T-helper 22 cell (primary cell): Measurements from ENCODE around the gene KLRD1.
"Not testable (repeated sequence)": the region's sequence is repeated elsewhere in the genome, so short reads cannot be mapped to it uniquely, and the experiment has no call there.

ENCODE experiments used
- DNase-seq: peaks from one replicate; pipeline ENCODE4 v3.0.0-alpha.2; 2020; ENCODE audit warnings: low read depth

The KLRD1 gene

DNA sequence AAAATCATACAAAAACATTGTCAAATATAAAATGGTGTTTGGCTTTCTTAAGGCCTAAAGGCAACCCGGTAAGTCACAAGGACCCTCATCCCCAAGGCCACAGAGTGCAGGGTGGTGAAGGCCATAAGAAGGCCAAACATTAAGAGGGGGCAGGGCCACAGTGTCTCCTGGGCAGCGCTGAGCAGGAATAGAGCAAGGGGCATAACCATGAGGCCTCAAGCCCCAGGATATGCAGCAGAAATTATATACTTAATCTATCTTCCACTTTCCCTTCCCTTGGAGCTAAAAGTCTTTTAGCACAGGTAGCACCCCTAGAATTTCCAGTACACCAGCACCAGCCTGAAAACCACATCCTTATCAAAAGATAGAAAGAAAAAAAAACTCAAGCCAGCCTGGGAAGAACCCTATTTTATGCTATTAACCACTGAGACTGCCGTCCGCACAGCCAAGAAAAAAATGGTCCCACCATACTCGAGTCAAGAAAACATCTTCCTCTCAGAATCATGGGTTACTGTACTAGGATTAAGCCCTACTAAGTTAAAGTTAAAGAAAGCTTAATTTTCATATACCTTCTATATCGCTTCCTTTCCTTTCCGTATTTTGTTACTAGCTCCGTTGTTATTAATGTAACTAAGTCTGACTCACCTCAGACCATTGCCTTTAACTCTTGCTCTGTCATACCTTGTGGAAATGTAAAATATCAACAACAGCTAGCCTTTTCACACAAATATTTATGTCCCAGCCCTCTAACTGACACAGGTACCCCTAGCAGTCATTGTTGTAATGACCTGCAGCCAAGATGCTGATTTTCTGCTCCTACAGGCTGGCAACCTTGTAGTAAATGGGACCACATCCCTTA is 62.1 kb downstream of the KLRD1 start:
- no peak for DNase-seq

DNA sequence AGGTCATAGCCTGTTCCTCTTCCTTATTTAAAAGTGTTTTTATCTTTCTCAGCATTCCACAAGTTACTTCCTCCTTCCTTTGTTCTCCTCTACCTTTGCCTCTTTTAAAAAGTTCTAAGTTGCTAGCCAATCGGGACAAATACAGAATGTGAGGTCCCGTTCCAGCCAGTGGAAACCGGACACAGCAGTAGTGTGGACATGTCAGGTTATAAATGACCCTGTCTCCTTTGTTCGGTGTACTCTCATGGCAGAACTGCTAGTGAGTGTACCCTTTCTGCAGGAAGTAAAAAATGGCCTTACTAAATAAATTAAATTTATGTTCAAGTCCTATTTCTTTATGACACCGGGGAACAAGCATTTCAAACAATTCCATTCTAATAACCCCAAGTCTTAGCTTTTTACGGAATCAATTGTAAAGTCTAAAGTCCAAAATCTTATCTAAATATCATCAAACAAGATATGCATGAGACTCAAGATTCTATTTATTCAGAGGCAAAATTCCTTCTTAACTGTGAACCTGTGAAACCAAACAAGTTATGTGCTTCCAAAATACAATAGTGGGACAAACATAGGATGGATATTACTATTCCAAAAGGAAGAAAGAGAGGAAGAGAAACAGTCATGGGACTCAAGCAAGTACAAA is 64.3 kb downstream of the KLRD1 start:
- DNase-seq, result not testable (repeated sequence)

DNA sequence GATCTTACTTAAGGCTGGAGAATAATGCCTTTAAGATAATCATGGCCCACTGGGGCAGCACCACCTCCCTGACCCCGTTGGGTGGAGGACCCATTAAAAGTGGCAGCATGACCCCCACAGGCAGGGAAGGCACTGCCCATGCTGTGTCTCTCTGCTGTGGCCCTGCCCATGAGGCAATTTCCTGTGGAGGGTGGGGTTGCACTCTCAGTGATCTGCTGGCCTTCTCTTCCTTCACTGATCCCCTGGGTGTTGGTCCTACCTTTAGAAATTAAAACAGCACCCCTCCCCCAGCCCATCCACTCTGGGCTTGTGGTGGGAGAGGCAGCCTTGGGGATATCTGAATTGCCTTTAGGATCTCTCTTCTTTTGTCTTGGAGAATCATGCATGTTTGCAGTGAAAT is 64.9 kb downstream of the KLRD1 start:
- DNase-seq, result no peak

DNA sequence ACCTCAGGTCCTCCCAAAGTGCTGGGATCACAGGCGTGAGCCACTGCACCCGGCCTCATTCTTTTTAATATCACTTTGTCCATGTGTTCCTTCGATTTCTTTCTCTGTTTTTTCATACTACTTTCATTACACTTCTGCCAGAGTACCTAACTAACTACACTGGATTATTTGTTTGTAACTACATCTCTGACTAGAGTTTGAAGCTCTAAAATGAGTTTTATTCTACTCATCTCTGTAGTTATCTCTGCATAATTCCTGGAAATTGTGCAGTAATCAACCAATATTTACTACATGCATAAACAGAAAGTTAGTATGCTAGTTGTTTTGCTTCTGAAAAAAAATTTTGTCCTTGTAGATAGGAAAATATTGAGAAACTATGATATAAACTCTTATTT is 67.0 kb downstream of the KLRD1 start:
- DNase-seq, result no peak

DNA sequence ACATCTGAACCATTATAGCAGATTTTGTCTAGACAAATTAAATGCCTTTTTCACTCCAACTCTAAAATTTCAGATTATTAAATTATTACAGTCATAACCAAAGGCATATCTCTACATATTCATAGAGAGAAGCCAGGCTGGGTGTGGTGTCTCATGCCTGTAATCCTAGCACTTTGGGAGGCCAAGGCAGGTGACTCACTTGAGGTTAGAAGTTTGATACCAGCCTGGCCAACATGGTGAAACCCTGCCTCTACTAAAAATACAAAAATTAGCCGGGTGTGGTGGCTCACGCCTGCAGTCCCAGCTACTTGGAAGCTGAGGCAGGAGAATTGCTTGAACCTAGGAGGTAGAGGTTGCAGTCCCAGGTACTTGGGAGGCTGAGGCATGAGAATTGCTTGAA is 71.1 kb downstream of the KLRD1 start:
- DNase-seq, result not testable (repeated sequence)
